ENCODE measurements around the gene MACROD2. TPM values are rescaled to one million over a fixed set of nuclear protein-coding genes. Genes with fewer than 3 reads are reported as not detected.

MACROD2 gene
- total RNA-seq, 1 experiment from 2014 or later, result 1.6 TPM

DNA sequence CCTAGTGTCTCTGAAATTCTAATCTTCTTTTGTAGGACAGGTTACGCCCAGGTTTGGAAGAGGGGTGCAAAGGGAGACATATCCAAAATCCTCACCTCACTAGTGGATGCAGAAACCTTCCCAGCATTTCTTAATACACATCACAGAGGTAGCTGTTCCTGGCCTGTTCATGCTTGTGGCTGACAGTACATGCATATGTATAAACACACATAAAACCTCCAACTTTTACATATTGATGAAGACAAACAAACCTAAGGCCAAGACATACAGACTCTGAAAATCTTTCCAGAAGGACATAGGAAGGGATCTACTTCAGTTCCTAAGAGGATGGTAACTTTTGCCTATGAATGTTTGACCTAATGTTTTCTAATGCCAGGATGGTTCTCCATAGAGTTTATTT is 1214.2 kb downstream of the MACROD2 start:
- no peak overlapping the region for H3K4ac ChIP-seq (ENCODE audit: low read depth, low read length)
- no peak for DNase-seq
- H3T11ph ChIP-seq (ENCODE audit: low read length), result no peak overlapping the region
- H2BK5ac ChIP-seq (ENCODE audit: insufficient read length, low read length), result no peak overlapping the region
- no peak overlapping the region for H4K8ac ChIP-seq (replicated peaks; ENCODE audit: insufficient read length, low read depth, low read length)
- no peak overlapping the region for H3K18ac ChIP-seq (ENCODE audit: insufficient read length, low read depth, low read length)
- H3K27me3 ChIP-seq (ENCODE audit: insufficient read depth, low read length), result no peaks in the 10 kb centered on the region
- H3K56ac ChIP-seq (ENCODE audit: insufficient read length, low read depth, low read length), result no peak overlapping the region
- H3K27ac Mint-ChIP-seq, result no peak overlapping the region
- no peaks in the 10 kb centered on the region for H3K4me1 ChIP-seq (ENCODE audit: insufficient read depth, low read length)
- TF ChIP-seq, protein P1, sequence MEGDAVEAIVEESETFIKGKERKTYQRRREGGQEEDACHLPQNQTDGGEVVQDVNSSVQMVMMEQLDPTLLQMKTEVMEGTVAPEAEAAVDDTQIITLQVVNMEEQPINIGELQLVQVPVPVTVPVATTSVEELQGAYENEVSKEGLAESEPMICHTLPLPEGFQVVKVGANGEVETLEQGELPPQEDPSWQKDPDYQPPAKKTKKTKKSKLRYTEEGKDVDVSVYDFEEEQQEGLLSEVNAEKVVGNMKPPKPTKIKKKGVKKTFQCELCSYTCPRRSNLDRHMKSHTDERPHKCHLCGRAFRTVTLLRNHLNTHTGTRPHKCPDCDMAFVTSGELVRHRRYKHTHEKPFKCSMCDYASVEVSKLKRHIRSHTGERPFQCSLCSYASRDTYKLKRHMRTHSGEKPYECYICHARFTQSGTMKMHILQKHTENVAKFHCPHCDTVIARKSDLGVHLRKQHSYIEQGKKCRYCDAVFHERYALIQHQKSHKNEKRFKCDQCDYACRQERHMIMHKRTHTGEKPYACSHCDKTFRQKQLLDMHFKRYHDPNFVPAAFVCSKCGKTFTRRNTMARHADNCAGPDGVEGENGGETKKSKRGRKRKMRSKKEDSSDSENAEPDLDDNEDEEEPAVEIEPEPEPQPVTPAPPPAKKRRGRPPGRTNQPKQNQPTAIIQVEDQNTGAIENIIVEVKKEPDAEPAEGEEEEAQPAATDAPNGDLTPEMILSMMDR (conservative IDR thresholded peaks at IDR 0.05), result no peak
- H4K5ac ChIP-seq (ENCODE audit: insufficient read length, low read depth, low read length), result no peak overlapping the region
- no CpG with 5 or more reads among the region's 1 CpG for WGBS (ENCODE audit: extremely low coverage, insufficient read length, low lambda C conversion rate)
- no peak overlapping the region for H3K27ac ChIP-seq (ENCODE audit: insufficient read length, low read depth, low read length)
- H3K4me3 Mint-ChIP-seq, result no peak overlapping the region
- no peaks in the 10 kb centered on the region for H3K27me3 Mint-ChIP-seq (ENCODE audit: low read depth)
- no peaks in the 10 kb centered on the region for H3K9me3 ChIP-seq (ENCODE audit: control insufficient read depth, low read depth, low read length)
- no peak overlapping the region for H3K4me2 ChIP-seq (ENCODE audit: insufficient read depth, insufficient read length, low read length)
- no peak overlapping the region for H2BK15ac ChIP-seq (ENCODE audit: low read depth, low read length)
- no peak overlapping the region for H2BK20ac ChIP-seq (ENCODE audit: low read depth, low read length, poor library complexity, severe bottlenecking)
- H3K23me2 ChIP-seq (ENCODE audit: insufficient read length, low read depth, low read length, poor library complexity, severe bottlenecking), result no peaks in the 10 kb centered on the region
- peaks cover 4 to 20% (median 5%) of the 10 kb centered on the region in 3 experiments for H3K36me3 Mint-ChIP-seq (ENCODE audit: insufficient read depth in 1 of 3, low read depth in 3 of 3)
- no peaks in the 10 kb centered on the region for H3K79me1 ChIP-seq (ENCODE audit: insufficient read depth, low read depth, low read length, poor library complexity, severe bottlenecking)
- H4K20me1 ChIP-seq (ENCODE audit: control insufficient read depth, insufficient read depth, insufficient read length), result no peaks in the 10 kb centered on the region
- no peak overlapping the region for H3K9ac ChIP-seq (ENCODE audit: extremely low read depth, insufficient read length, low read length)
- H3K23ac ChIP-seq (ENCODE audit: insufficient read length, low read depth, low read length), result no peak overlapping the region
- no peak overlapping the region for H4K91ac ChIP-seq (ENCODE audit: insufficient read length, low read depth, low read length)
- no peak overlapping the region for H3K14ac ChIP-seq (ENCODE audit: insufficient read depth, low read length)
- H2AK5ac ChIP-seq (ENCODE audit: insufficient read length, low read length), result no peak overlapping the region
- no peak overlapping the region for H2BK120ac ChIP-seq (ENCODE audit: low read depth, low read length, poor library complexity, severe bottlenecking)
- no peak overlapping the region for H2BK12ac ChIP-seq (ENCODE audit: insufficient read length, low read depth, low read length)
- peaks cover 16 to 21% of the 10 kb centered on the region in 2 experiments for H3K9me3 Mint-ChIP-seq
- H3K79me2 ChIP-seq (ENCODE audit: insufficient read depth, low read length), result no peaks in the 10 kb centered on the region
- H2AFZ ChIP-seq (ENCODE audit: low read length), result no peak overlapping the region
- no peaks in the 10 kb centered on the region for H3K4me1 Mint-ChIP-seq

Data from H9 (cell line).